Activated CD4-positive, alpha-beta T cell treated with anti-CD3 and anti-CD28 coated beads, Interleukin-2, amount 10 ng/mL, durations not matched to agents 7 days and 5 days (primary cell): ENCODE data around the gene PHB1. TPM values are rescaled to one million over a fixed set of nuclear protein-coding genes. Genes with fewer than 3 reads are reported as not detected.
"Not testable (repeated sequence)": the region's sequence is repeated elsewhere in the genome, so short reads cannot be mapped to it uniquely, and the experiment has no call there.

Source experiments
- CTCF ChIA-PET: fragments of 350-600 bp; sonication (Branson Sonifier 250); formaldehyde crosslinking; loops from one replicate; lab custom pipeline; 2021; ENCODE audit warnings: antibody characterized with exemption; lab: Charles Lee
- POLR2A ChIA-PET: fragments of 350-600 bp; sonication (Branson Sonifier 250); formaldehyde crosslinking; loops from one replicate; lab custom pipeline; 2021; ENCODE audit warnings: antibody characterized with exemption; lab: Charles Lee
- DNase-seq: peaks from one replicate; pipeline ENCODE4 v3.0.0-alpha.2; 2020
- H3K27ac Mint-ChIP-seq: one replicate; pipeline ENCODE4 v1.8.0; 2021; ENCODE audit warnings: mild to moderate bottlenecking, moderate library complexity, mixed read lengths
- H3K27me3 Mint-ChIP-seq: one replicate; pipeline ENCODE4 v1.8.0; 2021; ENCODE audit warnings: mixed read lengths
- H3K36me3 Mint-ChIP-seq: one replicate; pipeline ENCODE4 v1.8.0; 2021; ENCODE audit warnings: low read depth, mixed read lengths
- H3K4me1 Mint-ChIP-seq: one replicate; pipeline ENCODE4 v1.8.0; 2021; ENCODE audit warnings: mixed read lengths
- H3K4me3 Mint-ChIP-seq: one replicate; pipeline ENCODE4 v1.8.0; 2021; ENCODE audit warnings: mild to moderate bottlenecking, moderate library complexity, mixed read lengths
- H3K9me3 Mint-ChIP-seq: one replicate; pipeline ENCODE4 v1.8.0; 2021; ENCODE audit warnings: mixed read lengths
- total RNA-seq, 2 experiments: library from RNA; stranded (reverse); gene quantifications; one replicate each; pipeline ENCODE4 v1.2.3, GENCODE V29; 2021

PHB1 gene
- total RNA-seq, 2 experiments from 2014 or later, result 132 to 153 TPM

- no peaks in the 10 kb centered on the region for H3K36me3 Mint-ChIP-seq
- no peaks in the 10 kb centered on the region for H3K9me3 Mint-ChIP-seq
- no peak overlapping the region for H3K4me3 Mint-ChIP-seq
- no peak for DNase-seq
- no peak overlapping the region for H3K27ac Mint-ChIP-seq
- POLR2A ChIA-PET, result no interaction called here
- CTCF ChIA-PET, result interaction anchor here (2.1 kb wide), 1 partner anchor 119 kb away, joined by 5 read pairs; no protein-coding TSS in a partner anchor
- no peaks in the 10 kb centered on the region for H3K4me1 Mint-ChIP-seq
- peaks cover 36% of the 10 kb centered on the region for H3K27me3 Mint-ChIP-seq
Observed at GRCh38 chr17:49437696-49438435, 23.2 kb upstream of the PHB1 start.

- Mint-ChIP-seq H3K36me3 (no peaks in the 10 kb centered on the region), H3K27me3 (peaks cover 36% of the 10 kb centered on the region), H3K9me3 (no peaks in the 10 kb centered on the region), H3K4me3 (no peak overlapping the region), H3K27ac (no peak overlapping the region), H3K4me1 (no peaks in the 10 kb centered on the region)
- POLR2A ChIA-PET, result no interaction called here
- no peak for DNase-seq
- CTCF ChIA-PET, result interaction anchor here (0.6 to 1.7 kb wide), 3 partner anchors 10 to 233 kb away, joined by 3 to 9 read pairs (median 3); no protein-coding TSS in a partner anchor
Observed at GRCh38 chr17:49436174-49436573, 21.5 kb upstream of the PHB1 start.

GRCh38 chr17:49435671-49436029 lies 21.0 kb upstream of the PHB1 start:
- no peak for DNase-seq
- CTCF ChIA-PET, result interaction anchor here (0.7 to 1.7 kb wide), 2 partner anchors 19 to 120 kb away, joined by 3 to 9 read pairs; no protein-coding TSS in a partner anchor
- Mint-ChIP-seq H3K27me3 (peaks cover 36% of the 10 kb centered on the region), H3K4me3 (no peak overlapping the region), H3K9me3 (no peaks in the 10 kb centered on the region), H3K36me3 (no peaks in the 10 kb centered on the region), H3K27ac (no peak overlapping the region), H3K4me1 (no peaks in the 10 kb centered on the region)
- POLR2A ChIA-PET, result no interaction called here

- peak; percentile 51 for DNase-seq
- Mint-ChIP-seq H3K36me3 (no peaks in the 10 kb centered on the region), H3K9me3 (no peaks in the 10 kb centered on the region), H3K27me3 (peaks cover 31% of the 10 kb centered on the region), H3K4me1 (no peaks in the 10 kb centered on the region), H3K27ac (no peak overlapping the region), H3K4me3 (no peak overlapping the region)
- ChIA-PET CTCF (interaction anchor here (0.5 to 1.7 kb wide), 5 partner anchors 9 to 348 kb away, joined by 3 to 9 read pairs (median 3); no protein-coding TSS in a partner anchor), POLR2A (no interaction called here)
Observed at GRCh38 chr17:49434821-49435670, 20.4 kb upstream of the PHB1 start.

GRCh38 chr17:49433000-49433694 lies 18.5 kb upstream of the PHB1 start:
- no peaks in the 10 kb centered on the region for H3K4me1 Mint-ChIP-seq
- H3K27me3 Mint-ChIP-seq, result peaks cover 25% of the 10 kb centered on the region
- no peaks in the 10 kb centered on the region for H3K36me3 Mint-ChIP-seq
- no peak overlapping the region for H3K27ac Mint-ChIP-seq
- H3K4me3 Mint-ChIP-seq, result no peak overlapping the region
- ChIA-PET CTCF (interaction anchor here (0.6 kb wide), 1 partner anchor 123 kb away, joined by 3 read pairs; no protein-coding TSS in a partner anchor), POLR2A (no interaction called here)
- H3K9me3 Mint-ChIP-seq, result no peaks in the 10 kb centered on the region
- DNase-seq, result no peak

- Mint-ChIP-seq H3K9me3 (no peaks in the 10 kb centered on the region), H3K4me1 (no peaks in the 10 kb centered on the region), H3K27ac (no peak overlapping the region), H3K27me3 (peaks cover 15% of the 10 kb centered on the region), H3K4me3 (no peak overlapping the region), H3K36me3 (no peaks in the 10 kb centered on the region)
- CTCF ChIA-PET, result interaction anchor here (1.5 kb wide), 1 partner anchor 125 kb away, joined by 6 read pairs; no protein-coding TSS in a partner anchor
- no peak for DNase-seq
- POLR2A ChIA-PET, result no interaction called here
Observed at GRCh38 chr17:49431743-49432142, 17.1 kb upstream of the PHB1 start.

GRCh38 chr17:49425004-49425286 lies 10.3 kb upstream of the PHB1 start:
- H3K4me3 Mint-ChIP-seq, result no peak overlapping the region
- CTCF ChIA-PET, result interaction anchor here (1.3 to 2.1 kb wide), 3 partner anchors 9 to 72 kb away, joined by 3 to 5 read pairs (median 4); partner anchors contain the start of gene PHB1
- DNase-seq, result no peak
- H3K27ac Mint-ChIP-seq, result no peak overlapping the region
- peaks cover 6% of the 10 kb centered on the region for H3K9me3 Mint-ChIP-seq
- H3K36me3 Mint-ChIP-seq, result no peaks in the 10 kb centered on the region
- POLR2A ChIA-PET, result no interaction called here
- H3K4me1 Mint-ChIP-seq, result no peaks in the 10 kb centered on the region
- H3K27me3 Mint-ChIP-seq, result peaks cover 14% of the 10 kb centered on the region

- POLR2A ChIA-PET, H3K36me3 Mint-ChIP-seq, H3K4me1 Mint-ChIP-seq, DNase-seq, H3K4me3 Mint-ChIP-seq, H3K9me3 Mint-ChIP-seq, H3K27ac Mint-ChIP-seq: not testable (repeated sequence)
- H3K27me3 Mint-ChIP-seq, result peaks cover 14% of the 10 kb centered on the region
- CTCF ChIA-PET, result interaction anchor here (1.5 to 2.1 kb wide), 2 partner anchors 9 to 10 kb away, joined by 4 to 5 read pairs; partner anchors contain the start of gene PHB1
Observed at GRCh38 chr17:49424276-49425003, 9.8 kb upstream of the PHB1 start.

- no peak overlapping the region for H3K27ac Mint-ChIP-seq
- H3K36me3 Mint-ChIP-seq, result no peaks in the 10 kb centered on the region
- ChIA-PET POLR2A (no interaction called here), CTCF (interaction anchor here (0.6 kb wide), 1 partner anchor 58 kb away, joined by 3 read pairs; no protein-coding TSS in a partner anchor)
- no peaks in the 10 kb centered on the region for H3K4me1 Mint-ChIP-seq
- H3K9me3 Mint-ChIP-seq, result peaks cover 6% of the 10 kb centered on the region
- H3K27me3 Mint-ChIP-seq, result peaks cover 12% of the 10 kb centered on the region
- no peak overlapping the region for H3K4me3 Mint-ChIP-seq
- DNase-seq, result no peak
Observed at GRCh38 chr17:49422714-49423113, 8.0 kb upstream of the PHB1 start.

GRCh38 chr17:49419761-49420160 lies 5.1 kb upstream of the PHB1 start:
- peaks cover 11% of the 10 kb centered on the region for H3K4me1 Mint-ChIP-seq
- H3K27me3 Mint-ChIP-seq, CTCF ChIA-PET, DNase-seq, H3K4me3 Mint-ChIP-seq, H3K36me3 Mint-ChIP-seq, POLR2A ChIA-PET, H3K27ac Mint-ChIP-seq, H3K9me3 Mint-ChIP-seq: not testable (repeated sequence)

GRCh38 chr17:49418754-49419740 lies 4.4 kb upstream of the PHB1 start:
- POLR2A ChIA-PET, H3K9me3 Mint-ChIP-seq, H3K27ac Mint-ChIP-seq, H3K4me3 Mint-ChIP-seq, H3K27me3 Mint-ChIP-seq, CTCF ChIA-PET, H3K36me3 Mint-ChIP-seq, DNase-seq: not testable (repeated sequence)
- peaks cover 14% of the 10 kb centered on the region for H3K4me1 Mint-ChIP-seq
